ENCODE data around the gene MOB3A. TPM values are rescaled to one million over a fixed set of nuclear protein-coding genes. Genes with fewer than 3 reads are reported as not detected.

MOB3A gene
- total and polyA plus RNA-seq, 2 of the 13 experiments (the other 11 are each of a cell fraction or from before 2014, with no cell fraction given), result 3.5 to 17.8 TPM

DNA sequence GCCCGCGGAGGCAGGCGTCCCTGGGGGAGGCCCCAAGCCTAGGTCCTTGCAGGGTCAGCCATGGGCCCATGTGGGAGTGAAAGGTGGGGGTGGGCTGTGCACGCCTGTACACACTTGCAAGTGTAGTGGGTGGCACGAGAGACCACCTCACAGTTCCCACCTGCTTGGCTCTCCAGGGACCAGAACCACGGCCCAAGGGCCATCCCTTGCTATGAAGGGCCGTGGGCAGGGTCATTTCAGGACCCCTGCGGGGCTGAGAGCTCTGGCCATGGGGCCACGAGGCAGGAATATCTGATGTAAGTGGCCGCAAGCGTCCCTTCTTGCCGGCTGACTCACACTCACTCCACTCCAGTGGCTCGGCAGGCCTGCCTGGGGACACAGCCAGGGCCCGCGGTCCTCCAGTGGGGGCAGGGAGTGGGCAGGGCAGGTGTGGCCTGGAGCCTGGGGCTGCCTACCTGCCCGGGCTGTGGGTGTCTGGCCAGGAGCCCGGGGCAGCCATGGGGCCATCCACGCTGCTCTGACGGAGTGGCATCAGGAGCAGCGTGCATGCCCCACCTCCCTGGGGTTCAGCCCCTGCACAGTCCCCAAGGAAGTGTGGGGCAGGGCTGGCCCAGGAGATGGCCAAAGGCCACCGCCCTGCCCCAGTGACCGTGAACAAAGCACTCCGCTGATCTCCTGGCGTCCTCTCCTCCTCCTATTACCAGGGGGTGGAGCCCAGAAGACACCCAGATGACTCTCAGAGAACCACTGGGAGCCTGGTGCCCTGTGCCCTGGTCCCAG is 36.5 kb downstream of the MOB3A start (continued):
- no peak for TF ChIP-seq SMARCC2 (IDR thresholded peaks at IDR 0.05)
- TF ChIP-seq, protein P1, sequence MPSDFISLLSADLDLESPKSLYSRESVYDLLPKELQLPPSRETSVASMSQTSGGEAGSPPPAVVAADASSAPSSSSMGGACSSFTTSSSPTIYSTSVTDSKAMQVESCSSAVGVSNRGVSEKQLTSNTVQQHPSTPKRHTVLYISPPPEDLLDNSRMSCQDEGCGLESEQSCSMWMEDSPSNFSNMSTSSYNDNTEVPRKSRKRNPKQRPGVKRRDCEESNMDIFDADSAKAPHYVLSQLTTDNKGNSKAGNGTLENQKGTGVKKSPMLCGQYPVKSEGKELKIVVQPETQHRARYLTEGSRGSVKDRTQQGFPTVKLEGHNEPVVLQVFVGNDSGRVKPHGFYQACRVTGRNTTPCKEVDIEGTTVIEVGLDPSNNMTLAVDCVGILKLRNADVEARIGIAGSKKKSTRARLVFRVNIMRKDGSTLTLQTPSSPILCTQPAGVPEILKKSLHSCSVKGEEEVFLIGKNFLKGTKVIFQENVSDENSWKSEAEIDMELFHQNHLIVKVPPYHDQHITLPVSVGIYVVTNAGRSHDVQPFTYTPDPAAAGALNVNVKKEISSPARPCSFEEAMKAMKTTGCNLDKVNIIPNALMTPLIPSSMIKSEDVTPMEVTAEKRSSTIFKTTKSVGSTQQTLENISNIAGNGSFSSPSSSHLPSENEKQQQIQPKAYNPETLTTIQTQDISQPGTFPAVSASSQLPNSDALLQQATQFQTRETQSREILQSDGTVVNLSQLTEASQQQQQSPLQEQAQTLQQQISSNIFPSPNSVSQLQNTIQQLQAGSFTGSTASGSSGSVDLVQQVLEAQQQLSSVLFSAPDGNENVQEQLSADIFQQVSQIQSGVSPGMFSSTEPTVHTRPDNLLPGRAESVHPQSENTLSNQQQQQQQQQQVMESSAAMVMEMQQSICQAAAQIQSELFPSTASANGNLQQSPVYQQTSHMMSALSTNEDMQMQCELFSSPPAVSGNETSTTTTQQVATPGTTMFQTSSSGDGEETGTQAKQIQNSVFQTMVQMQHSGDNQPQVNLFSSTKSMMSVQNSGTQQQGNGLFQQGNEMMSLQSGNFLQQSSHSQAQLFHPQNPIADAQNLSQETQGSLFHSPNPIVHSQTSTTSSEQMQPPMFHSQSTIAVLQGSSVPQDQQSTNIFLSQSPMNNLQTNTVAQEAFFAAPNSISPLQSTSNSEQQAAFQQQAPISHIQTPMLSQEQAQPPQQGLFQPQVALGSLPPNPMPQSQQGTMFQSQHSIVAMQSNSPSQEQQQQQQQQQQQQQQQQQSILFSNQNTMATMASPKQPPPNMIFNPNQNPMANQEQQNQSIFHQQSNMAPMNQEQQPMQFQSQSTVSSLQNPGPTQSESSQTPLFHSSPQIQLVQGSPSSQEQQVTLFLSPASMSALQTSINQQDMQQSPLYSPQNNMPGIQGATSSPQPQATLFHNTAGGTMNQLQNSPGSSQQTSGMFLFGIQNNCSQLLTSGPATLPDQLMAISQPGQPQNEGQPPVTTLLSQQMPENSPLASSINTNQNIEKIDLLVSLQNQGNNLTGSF (CRISPR knock-in tag; IDR thresholded peaks at IDR 0.05), result no peak
- no peak for TF ChIP-seq ISX (CRISPR knock-in tag; conservative IDR thresholded peaks at IDR 0.05)
- TF ChIP-seq KDM5A (IDR thresholded peaks at IDR 0.05; ENCODE audit: borderline replicate concordance, low read length), result no peak
- no peak for TF ChIP-seq ZNF343 (CRISPR knock-in tag; IDR thresholded peaks at IDR 0.05)
- TF ChIP-seq NFE2 (CRISPR knock-in tag; IDR thresholded peaks at IDR 0.05), result no peak
- TF ChIP-seq ZNF530 (CRISPR knock-in tag; IDR thresholded peaks at IDR 0.05; ENCODE audit: low read depth), result no peak
- peak; percentile 91 for TF ChIP-seq ZNF275 (CRISPR knock-in tag; IDR thresholded peaks at IDR 0.05; ENCODE audit: borderline replicate concordance)
- TF ChIP-seq GRHL1 (CRISPR knock-in tag; conservative IDR thresholded peaks at IDR 0.05), result no peak
- TF ChIP-seq, protein P2, sequence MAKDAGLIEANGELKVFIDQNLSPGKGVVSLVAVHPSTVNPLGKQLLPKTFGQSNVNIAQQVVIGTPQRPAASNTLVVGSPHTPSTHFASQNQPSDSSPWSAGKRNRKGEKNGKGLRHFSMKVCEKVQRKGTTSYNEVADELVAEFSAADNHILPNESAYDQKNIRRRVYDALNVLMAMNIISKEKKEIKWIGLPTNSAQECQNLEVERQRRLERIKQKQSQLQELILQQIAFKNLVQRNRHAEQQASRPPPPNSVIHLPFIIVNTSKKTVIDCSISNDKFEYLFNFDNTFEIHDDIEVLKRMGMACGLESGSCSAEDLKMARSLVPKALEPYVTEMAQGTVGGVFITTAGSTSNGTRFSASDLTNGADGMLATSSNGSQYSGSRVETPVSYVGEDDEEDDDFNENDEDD (CRISPR knock-in tag; IDR thresholded peaks at IDR 0.05; ENCODE audit: borderline replicate concordance), result no peak
- TF ChIP-seq TFDP2 (CRISPR knock-in tag; IDR thresholded peaks at IDR 0.05), result no peak
- peak; percentile 63; the same call in 1 of the 2 replicates for TF ChIP-seq HIVEP1 (CRISPR knock-in tag; IDR thresholded peaks at IDR 0.05)
- TF ChIP-seq, protein P3, sequence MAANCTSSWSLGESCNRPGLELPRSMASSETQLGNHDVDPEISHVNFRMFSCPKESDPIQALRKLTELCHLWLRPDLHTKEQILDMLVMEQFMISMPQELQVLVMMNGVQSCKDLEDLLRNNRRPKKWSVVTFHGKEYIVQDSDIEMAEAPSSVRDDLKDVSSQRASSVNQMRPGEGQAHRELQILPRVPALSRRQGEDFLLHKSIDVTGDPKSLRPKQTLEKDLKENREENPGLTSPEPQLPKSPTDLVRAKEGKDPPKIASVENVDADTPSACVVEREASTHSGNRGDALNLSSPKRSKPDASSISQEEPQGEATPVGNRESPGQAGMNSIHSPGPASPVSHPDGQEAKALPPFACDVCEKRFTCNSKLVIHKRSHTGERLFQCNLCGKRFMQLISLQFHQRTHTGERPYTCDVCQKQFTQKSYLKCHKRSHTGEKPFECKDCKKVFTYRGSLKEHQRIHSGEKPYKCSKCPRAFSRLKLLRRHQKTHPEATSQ (CRISPR knock-in tag; IDR thresholded peaks at IDR 0.05; ENCODE audit: borderline replicate concordance), result no peak
- TF ChIP-seq ZSCAN9 (CRISPR knock-in tag; IDR thresholded peaks at IDR 0.05; ENCODE audit: borderline replicate concordance), result no peak
- TF ChIP-seq ZNF30 (CRISPR knock-in tag; IDR thresholded peaks at IDR 0.05), result no peak
- peak; percentile 83 for TF ChIP-seq ZNF709 (CRISPR knock-in tag; IDR thresholded peaks at IDR 0.05)
- TF ChIP-seq JUN (CRISPR knock-in tag; IDR thresholded peaks at IDR 0.05), result peak; percentile 62; the same call in 1 of the 2 replicates

All from HepG2 (cell line).